GDM1 (cell line): Measurements from ENCODE around the gene LDLRAD2.

Source experiments
- DNase-seq: peaks from one replicate; lab custom pipeline; 2025; lab: John Stamatoyannopoulos, UW

LDLRAD2 gene

GRCh38 chr1:21860971-21861370 lies 48.9 kb downstream of the LDLRAD2 start:
- DNase-seq, result no peak

DNA sequence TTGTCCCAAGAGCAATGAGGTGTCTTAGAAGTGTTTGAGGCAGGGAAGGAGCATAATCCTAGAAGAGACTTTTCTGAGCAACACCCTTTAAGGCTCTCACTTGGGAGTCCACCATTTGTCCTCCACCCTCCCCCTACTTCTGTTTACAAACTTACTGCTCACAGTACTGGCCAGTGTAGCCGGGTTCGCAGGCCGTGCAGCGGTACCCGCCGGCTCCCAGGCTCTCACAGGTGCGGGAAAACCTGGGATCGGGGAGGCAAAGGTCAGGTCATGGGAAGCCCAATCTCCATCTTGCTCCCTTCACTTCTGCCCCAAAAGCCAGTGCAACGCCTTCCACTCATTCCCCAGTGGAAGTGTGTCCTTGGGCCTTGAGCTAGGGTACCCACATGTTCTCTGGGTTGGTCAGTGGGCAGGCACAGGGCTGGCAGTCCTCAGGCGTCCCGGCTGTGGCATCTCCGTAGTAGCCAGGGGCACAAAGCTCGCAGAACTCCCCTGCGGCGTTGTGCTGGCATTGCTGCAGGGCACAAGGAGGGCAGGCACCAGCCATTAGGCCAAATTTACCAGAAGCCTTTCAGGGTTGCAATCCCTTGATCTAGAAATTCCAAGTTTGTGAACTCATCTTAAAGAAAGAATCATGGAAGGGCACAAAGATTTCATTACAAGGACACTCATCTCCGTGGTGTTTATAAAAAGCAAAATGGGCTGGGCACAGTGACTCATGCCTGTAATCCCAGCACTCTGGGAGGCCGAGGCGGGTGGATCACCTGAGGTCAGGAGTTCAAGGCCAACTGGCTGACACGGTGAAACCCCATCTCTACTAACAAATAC lies 49.8 kb downstream of the LDLRAD2 start:
- no peak for DNase-seq

GRCh38 chr1:21863981-21864380 lies 51.9 kb downstream of the LDLRAD2 start:
- no peak for DNase-seq

DNA sequence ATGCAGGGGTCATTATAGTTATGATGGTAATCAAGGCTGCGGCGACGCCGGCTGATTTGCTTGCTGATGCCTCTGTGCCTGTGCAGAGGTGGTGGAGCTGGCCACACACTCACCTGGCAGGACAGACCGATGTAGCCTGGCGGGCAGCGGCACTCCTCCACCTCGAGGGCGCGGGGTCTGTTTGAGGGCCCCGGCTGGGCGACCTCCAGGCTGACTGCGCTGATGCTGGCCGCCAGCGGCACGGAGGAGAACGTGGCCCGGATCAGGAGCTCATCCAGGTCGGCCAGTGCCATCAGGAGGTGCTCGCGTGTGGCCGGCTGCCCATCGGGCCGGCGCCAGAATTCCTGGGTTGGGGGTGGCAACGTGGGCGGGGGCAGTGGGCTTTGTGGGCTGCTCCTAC lies 52.7 kb downstream of the LDLRAD2 start:
- no peak for DNase-seq

DNA sequence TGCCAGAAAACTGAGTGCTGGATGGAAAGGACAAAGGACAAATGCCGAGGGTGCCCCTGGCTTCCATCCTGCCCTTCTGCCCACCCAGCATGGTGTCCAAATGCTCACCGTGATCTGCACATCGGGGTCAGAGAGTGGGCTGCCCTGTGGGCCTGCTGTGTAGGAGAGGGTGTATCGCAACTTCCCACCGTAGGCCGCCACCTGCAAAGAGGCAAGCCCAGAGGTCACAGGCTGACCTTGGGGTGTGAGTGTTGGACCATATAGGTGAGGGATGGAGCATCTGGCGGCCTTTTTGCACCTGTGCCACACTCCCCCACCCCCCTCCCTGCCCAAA lies 53.5 kb downstream of the LDLRAD2 start:
- DNase-seq, result no peak

DNA sequence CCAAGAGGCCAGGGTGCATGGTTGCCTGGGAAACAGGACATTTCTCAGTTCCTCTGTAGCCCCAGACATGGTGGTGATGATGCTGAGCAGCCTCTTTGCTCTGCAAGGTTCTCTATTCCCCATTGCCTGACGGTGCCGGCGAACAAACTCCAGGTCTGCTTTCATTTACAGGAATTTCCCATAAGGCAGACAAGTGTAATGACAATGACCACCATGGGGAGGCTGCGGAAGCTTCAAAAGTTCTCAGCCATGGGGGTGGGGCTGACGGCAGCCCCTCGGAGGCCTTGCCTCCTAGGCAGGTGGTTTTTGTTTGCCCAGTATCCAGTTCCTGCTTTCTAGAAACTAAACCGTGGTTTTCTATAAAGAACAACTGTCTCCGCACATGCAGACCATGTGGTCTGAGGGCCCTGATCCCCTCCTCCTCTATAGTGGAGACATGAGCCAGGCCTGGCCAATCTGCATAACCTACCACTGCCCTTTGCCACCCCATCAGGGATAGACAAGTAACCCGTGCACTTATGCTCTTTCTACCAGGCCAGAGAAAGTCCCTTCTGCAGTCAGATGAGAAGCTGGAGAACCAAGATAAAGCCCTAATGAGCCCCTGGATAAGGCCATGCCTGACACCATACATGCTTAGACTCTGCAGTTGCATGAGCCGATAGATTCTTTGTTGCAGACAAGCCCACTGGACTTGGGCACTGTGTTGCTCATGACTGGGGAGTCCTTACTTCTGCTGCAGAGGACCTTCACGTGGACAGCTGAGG lies 54.1 kb downstream of the LDLRAD2 start:
- DNase-seq, result no peak

GRCh38 chr1:21866707-21867043 lies 54.6 kb downstream of the LDLRAD2 start:
- DNase-seq, result no peak

DNA sequence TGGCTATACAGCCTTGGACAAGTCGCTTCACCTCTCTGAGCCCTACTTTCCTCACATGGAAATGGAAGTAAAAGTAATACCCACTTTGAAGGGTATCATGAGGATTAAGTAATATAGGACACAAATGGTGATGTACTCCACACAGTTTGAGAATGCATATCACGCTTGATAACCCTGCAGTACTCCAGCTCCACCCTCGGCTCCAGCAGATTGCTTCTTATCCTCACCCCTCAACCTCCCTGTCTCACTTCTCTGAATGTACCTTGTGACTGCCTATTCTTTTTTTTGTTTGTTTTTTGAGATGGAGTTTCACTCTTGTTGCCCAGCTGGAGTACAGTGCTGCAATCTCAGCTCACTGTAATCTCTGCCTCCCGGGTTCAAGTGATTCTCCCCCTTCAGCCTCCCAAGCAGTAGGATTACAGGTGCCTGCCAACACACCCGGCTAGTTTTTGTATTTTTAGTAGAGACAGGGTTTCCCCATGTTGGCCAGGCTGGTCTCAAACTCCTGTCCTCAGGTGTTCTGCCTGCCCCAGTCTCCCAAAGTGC lies 55.5 kb downstream of the LDLRAD2 start:
- DNase-seq, result no peak

GRCh38 chr1:21868482-21868881 lies 56.4 kb downstream of the LDLRAD2 start:
- DNase-seq, result no peak

- DNase-seq, result no peak
Observed at GRCh38 chr1:21868941-21869454, 56.9 kb downstream of the LDLRAD2 start.

DNA sequence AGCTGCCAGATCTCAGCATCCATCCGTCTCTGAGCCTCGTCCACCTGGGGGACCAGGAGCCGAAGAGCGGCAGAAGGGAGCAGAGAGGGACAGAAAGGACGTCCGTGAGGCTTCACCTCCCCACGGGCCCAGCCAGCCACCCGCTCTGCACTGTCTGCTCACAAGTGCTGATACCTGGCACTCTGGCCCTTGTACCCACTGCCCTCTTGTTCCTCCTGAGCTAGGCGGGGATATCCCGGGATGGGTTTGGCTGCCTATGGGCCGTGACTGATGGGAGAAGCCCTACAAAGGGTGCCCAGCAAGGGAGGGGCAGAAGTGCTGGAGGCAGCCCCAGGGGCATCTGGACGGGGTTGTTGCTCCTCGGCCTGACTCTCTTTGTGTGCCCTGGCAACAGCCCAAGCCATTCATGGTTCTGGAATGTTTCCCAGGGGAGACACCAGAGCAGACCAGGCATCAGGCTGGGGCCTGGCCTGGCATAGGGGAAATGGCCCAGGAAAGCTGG lies 57.6 kb downstream of the LDLRAD2 start:
- DNase-seq, result no peak

DNA sequence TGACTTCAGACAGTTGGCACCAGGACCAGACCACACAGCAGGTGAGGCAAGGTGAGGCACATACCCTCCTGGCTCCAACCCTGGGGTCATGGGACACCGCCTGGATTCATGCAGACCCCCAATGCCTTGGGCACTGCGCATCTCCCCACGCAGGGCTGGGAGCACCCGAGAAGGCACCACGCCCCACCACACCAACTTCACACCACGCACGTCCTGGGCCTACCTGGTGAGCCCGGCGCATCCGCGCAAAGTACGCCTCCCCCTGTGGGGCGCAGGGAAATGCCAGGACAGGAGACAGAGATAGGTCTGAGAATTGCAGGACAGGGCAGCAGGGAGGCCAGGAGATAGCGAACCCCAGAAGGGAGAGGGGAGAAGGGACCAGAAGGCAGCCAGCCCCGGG lies 58.5 kb downstream of the LDLRAD2 start:
- DNase-seq, result no peak

DNA sequence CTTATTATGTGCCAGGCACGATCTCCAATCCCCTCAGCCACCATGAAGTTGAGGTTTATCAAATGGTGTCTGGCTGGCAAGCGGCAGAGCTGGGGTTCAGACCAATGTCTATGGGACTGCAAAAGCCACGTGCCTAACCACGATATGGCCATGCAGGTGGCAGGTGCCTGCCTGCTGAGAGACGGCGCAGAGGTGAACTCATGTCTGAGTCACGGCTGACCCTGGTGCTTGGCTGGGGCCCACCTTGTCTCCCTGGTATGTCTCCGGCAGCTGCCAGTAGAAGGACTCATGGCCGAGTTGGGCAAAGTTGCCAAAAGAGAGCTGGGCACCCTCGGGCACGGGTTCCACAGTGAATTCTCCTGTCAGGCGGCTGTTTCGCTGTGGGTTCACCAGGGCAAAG lies 59.9 kb downstream of the LDLRAD2 start:
- DNase-seq, result no peak

- no peak for DNase-seq
Observed at GRCh38 chr1:21872445-21873079, 60.5 kb downstream of the LDLRAD2 start.

- DNase-seq, result no peak
Observed at GRCh38 chr1:21873174-21873573, 61.1 kb downstream of the LDLRAD2 start.

- no peak for DNase-seq
Observed at GRCh38 chr1:21873761-21874160, 61.7 kb downstream of the LDLRAD2 start.

DNA sequence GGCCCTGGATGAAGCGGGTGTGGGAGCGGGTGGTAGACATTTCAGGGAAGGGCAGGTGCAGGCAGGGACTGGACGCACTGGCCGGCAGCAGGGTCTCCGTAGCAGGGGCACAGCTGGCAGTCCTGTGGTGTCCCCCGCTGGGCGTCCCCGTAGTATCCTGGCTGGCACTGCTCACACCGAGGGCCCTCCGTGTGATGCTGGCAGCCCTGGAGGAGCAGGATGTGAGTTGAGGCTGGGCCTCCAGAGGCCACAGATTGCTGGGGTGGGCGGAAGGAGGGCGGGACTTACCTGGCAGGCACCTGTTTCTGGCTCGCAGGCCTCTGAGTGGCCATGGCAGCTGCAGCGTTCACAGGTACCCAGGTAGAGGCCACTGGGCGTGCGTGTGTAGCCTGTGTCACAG lies 62.3 kb downstream of the LDLRAD2 start:
- DNase-seq, result no peak
